ENCODE results near the gene NSUN3. TPM values are rescaled to one million over a fixed set of nuclear protein-coding genes. Genes with fewer than 3 reads are reported as not detected.

NSUN3 gene
- polyA plus RNA-seq, 1 of the 3 experiments (the other 2 are of a cell fraction): 2.9 TPM

DNA sequence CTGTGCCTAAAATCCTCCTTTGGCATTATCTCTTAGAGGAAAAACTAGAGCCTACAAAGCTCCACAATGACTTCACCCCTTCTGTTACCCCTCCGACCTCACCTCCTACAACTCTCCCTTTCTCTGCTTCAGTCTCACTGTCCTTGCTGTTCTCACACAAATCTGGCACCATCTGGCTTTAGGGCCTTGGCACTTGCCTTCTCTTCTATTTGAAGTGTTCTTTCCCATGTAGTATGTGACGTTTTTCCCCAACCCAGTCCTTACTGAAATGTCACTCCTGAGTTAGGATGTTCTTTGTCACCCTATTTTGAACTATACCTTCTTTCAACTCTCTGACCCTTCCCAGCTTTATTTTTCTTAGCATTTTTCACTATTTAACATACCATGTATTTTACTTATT is 43.2 kb upstream of the NSUN3 start:
- Histone ChIP-seq H3K9ac (no peak overlapping the region), H3K4me3 (ENCODE audit: low read depth in 2 of 2, low read length in 1 of 2) (no peak overlapping the region), H4K20me1 (ENCODE audit: insufficient read depth) (no peaks in the 10 kb centered on the region), H3K4me2 (no peak overlapping the region), H2AFZ (ENCODE audit: low read depth) (no peak overlapping the region), H3K27me3 (ENCODE audit: insufficient read depth) (no peaks in the 10 kb centered on the region), H3K36me3 (replicated peaks in 1 of 2; ENCODE audit: control insufficient read depth in 1 of 2, insufficient read depth in 2 of 2, low read length in 1 of 2) (no peaks in the 10 kb centered on the region), H3K9me2 (no peaks in the 10 kb centered on the region), H3K9me3 (no peaks in the 10 kb centered on the region), H3K27ac (ENCODE audit: low read depth in 2 of 2, low read length in 1 of 2) (no peak overlapping the region), H3K4me1 (ENCODE audit: control insufficient read depth in 1 of 2, insufficient read depth in 2 of 2, low read depth in 1 of 2, low read length in 1 of 2) (no peaks in the 10 kb centered on the region), H3F3A (replicated peaks; ENCODE audit: insufficient read depth) (peaks cover 4% of the 10 kb centered on the region), H3K79me2 (ENCODE audit: insufficient read depth) (no peaks in the 10 kb centered on the region)
- 87% methylated on average over 2 of the region's 2 CpGs for WGBS (ENCODE audit: low lambda C conversion rate)
- DNase-seq: no peak
- ChIA-PET CTCF (interaction anchor here (0.6 to 3.0 kb wide), 3 partner anchors 15 to 50 kb away, joined by 3 to 7 read pairs (median 4); no protein-coding TSS in a partner anchor), POLR2A (no interaction called here)
- no peak for TF ChIP-seq EP300 (IDR thresholded peaks at IDR 0.05; ENCODE audit: borderline replicate concordance in 1 of 2, low read depth in 1 of 2, low read length in 1 of 2)
- TF ChIP-seq, protein P1, sequence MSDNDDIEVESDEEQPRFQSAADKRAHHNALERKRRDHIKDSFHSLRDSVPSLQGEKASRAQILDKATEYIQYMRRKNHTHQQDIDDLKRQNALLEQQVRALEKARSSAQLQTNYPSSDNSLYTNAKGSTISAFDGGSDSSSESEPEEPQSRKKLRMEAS (IDR thresholded peaks at IDR 0.05; ENCODE audit: low read depth): no peak
- no peak for TF ChIP-seq EZH2phosphoT487 (IDR thresholded peaks at IDR 0.05; ENCODE audit: borderline replicate concordance, low read depth)
- TF ChIP-seq TCF12 (IDR thresholded peaks at IDR 0.05): no peak

DNA sequence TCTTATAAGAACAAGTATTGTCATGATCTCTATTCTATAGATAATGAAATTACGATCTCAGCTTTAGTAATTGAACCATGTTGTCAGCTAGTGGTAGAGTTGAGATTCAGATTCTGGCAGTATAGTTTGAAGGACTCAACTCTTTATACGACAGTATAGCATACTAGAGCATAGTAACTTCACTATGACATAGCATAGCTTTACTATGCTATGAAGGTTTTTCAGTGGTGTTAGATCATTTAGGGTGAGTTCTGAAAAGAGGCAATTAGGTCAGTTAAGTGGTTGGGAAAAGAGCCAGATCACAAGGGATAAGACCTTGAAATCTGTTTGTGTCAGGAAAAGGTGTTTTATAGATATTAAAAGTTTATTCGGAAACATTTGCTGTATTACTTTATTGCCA is 42.6 kb upstream of the NSUN3 start:
- ChIA-PET CTCF (interaction anchor here (0.8 to 3.0 kb wide), 3 partner anchors 15 to 86 kb away, joined by 3 to 7 read pairs (median 4); no protein-coding TSS in a partner anchor), POLR2A (no interaction called here)
- Histone ChIP-seq H3F3A (replicated peaks; ENCODE audit: insufficient read depth) (peaks cover 4% of the 10 kb centered on the region), H3K36me3 (replicated peaks in 1 of 2; ENCODE audit: control insufficient read depth in 1 of 2, insufficient read depth in 2 of 2, low read length in 1 of 2) (no peaks in the 10 kb centered on the region), H4K20me1 (ENCODE audit: insufficient read depth) (no peaks in the 10 kb centered on the region), H3K9me2 (no peaks in the 10 kb centered on the region), H3K9me3 (no peaks in the 10 kb centered on the region), H3K4me2 (no peak overlapping the region), H3K4me3 (ENCODE audit: low read depth in 2 of 2, low read length in 1 of 2) (no peak overlapping the region), H3K27me3 (ENCODE audit: insufficient read depth) (no peaks in the 10 kb centered on the region), H2AFZ (ENCODE audit: low read depth) (no peak overlapping the region), H3K4me1 (ENCODE audit: control insufficient read depth in 1 of 2, insufficient read depth in 2 of 2, low read depth in 1 of 2, low read length in 1 of 2) (no peaks in the 10 kb centered on the region), H3K79me2 (ENCODE audit: insufficient read depth) (no peaks in the 10 kb centered on the region), H3K9ac (no peak overlapping the region), H3K27ac (ENCODE audit: low read depth in 2 of 2, low read length in 1 of 2) (no peak overlapping the region)
- no peak for DNase-seq
- 95% methylated on average over 3 of the region's 3 CpGs for WGBS (ENCODE audit: low lambda C conversion rate)
- no peak for TF ChIP-seq EP300 (IDR thresholded peaks at IDR 0.05; ENCODE audit: borderline replicate concordance in 1 of 2, low read depth in 1 of 2, low read length in 1 of 2)
- no peak for TF ChIP-seq RXRA (IDR thresholded peaks at IDR 0.05; ENCODE audit: borderline replicate concordance, low read depth)
- TF ChIP-seq RFX5 (IDR thresholded peaks at IDR 0.05; ENCODE audit: low read length): no peak
- no peak for TF ChIP-seq TAF1 (IDR thresholded peaks at IDR 0.05; ENCODE audit: borderline replicate concordance, low read depth, low read length)
- TF ChIP-seq, protein P2, sequence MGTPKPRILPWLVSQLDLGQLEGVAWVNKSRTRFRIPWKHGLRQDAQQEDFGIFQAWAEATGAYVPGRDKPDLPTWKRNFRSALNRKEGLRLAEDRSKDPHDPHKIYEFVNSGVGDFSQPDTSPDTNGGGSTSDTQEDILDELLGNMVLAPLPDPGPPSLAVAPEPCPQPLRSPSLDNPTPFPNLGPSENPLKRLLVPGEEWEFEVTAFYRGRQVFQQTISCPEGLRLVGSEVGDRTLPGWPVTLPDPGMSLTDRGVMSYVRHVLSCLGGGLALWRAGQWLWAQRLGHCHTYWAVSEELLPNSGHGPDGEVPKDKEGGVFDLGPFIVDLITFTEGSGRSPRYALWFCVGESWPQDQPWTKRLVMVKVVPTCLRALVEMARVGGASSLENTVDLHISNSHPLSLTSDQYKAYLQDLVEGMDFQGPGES (IDR thresholded peaks at IDR 0.05; ENCODE audit: low read depth, low read length): no peak
- TF ChIP-seq TCF12 (IDR thresholded peaks at IDR 0.05): no peak
- no peak for TF ChIP-seq FOSL2 (IDR thresholded peaks at IDR 0.05; ENCODE audit: borderline replicate concordance, low read depth)
- TF ChIP-seq SIN3A (IDR thresholded peaks at IDR 0.05; ENCODE audit: borderline replicate concordance, low read depth, low read length): no peak
- no peak for TF ChIP-seq FOXM1 (IDR thresholded peaks at IDR 0.05; ENCODE audit: low read depth)
- no peak for TF ChIP-seq CHD2 (IDR thresholded peaks at IDR 0.05; ENCODE audit: low read length, partially characterized antibody)
- no peak for TF ChIP-seq SMC3 (IDR thresholded peaks at IDR 0.05; ENCODE audit: low read depth, low read length)
- TF ChIP-seq ELF1 (IDR thresholded peaks at IDR 0.05): no peak
- TF ChIP-seq GATA2 (CRISPR knock-in tag; IDR thresholded peaks at IDR 0.05): no peak
- TF ChIP-seq, protein P3, sequence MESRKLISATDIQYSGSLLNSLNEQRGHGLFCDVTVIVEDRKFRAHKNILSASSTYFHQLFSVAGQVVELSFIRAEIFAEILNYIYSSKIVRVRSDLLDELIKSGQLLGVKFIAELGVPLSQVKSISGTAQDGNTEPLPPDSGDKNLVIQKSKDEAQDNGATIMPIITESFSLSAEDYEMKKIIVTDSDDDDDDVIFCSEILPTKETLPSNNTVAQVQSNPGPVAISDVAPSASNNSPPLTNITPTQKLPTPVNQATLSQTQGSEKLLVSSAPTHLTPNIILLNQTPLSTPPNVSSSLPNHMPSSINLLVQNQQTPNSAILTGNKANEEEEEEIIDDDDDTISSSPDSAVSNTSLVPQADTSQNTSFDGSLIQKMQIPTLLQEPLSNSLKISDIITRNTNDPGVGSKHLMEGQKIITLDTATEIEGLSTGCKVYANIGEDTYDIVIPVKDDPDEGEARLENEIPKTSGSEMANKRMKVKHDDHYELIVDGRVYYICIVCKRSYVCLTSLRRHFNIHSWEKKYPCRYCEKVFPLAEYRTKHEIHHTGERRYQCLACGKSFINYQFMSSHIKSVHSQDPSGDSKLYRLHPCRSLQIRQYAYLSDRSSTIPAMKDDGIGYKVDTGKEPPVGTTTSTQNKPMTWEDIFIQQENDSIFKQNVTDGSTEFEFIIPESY (IDR thresholded peaks at IDR 0.05; ENCODE audit: borderline replicate concordance, low read depth): no peak
- no peak for TF ChIP-seq GABPA (IDR thresholded peaks at IDR 0.05; ENCODE audit: low read depth)
- TF ChIP-seq, protein P1 (IDR thresholded peaks at IDR 0.05; ENCODE audit: low read depth): no peak
- no peak for TF ChIP-seq NRF1 (IDR thresholded peaks at IDR 0.05; ENCODE audit: low read depth, low read length)
